Neural cell (in vitro differentiated cells): Measurements from ENCODE around the gene CAPN14. TPM values are rescaled to one million over a fixed set of nuclear protein-coding genes. Genes with fewer than 3 reads are reported as not detected.

ENCODE experiments used
- H2AFZ ChIP-seq: fragments of 200-600, 300-800 bp; sonication (generic), shearing (Covaris generic); 2 replicates; pipeline ENCODE4 v1.6.0; 2014; ENCODE audit warnings: low read depth, mild to moderate bottlenecking, antibody characterized with exemption, low read length, moderate library complexity
- H3F3A ChIP-seq: fragments of 200-600 bp; shearing (Covaris generic); 2 replicates; pipeline ENCODE4 v1.6.1; 2016; ENCODE audit warnings: mild to moderate bottlenecking, moderate library complexity, mixed read lengths, antibody characterized with exemption, low read length; ENCODE audit not compliant: insufficient read depth, poor library complexity, severe bottlenecking
- H3K27ac ChIP-seq: fragments of 200-600, 300-800 bp; sonication (generic), shearing (Covaris generic); 2 replicates; pipeline ENCODE4 v1.5.1; 2014; ENCODE audit warnings: mild to moderate bottlenecking, low read length, moderate library complexity
- H3K27me3 ChIP-seq: fragments of 300-800, 200-600 bp; sonication (generic), shearing (Covaris generic); 2 replicates; pipeline ENCODE4 v1.6.0; 2014; ENCODE audit warnings: mild to moderate bottlenecking, low read depth, low read length, moderate library complexity; ENCODE audit not compliant: insufficient read depth
- H3K36me3 ChIP-seq: fragments of 300-800, 200-600 bp; sonication (generic), shearing (Covaris generic); 2 replicates; pipeline ENCODE4 v1.5.1; 2014; ENCODE audit warnings: mild to moderate bottlenecking, antibody characterized with exemption, low read length, moderate library complexity; ENCODE audit not compliant: insufficient read depth
- H3K4me2 ChIP-seq: fragments of 300-800, 200-600 bp; sonication (generic), shearing (Covaris generic); 2 replicates; pipeline ENCODE4 v1.6.0; 2014; ENCODE audit warnings: mild to moderate bottlenecking, low read length
- H3K4me3 ChIP-seq: fragments of 300-800, 200-600 bp; sonication (generic), shearing (Covaris generic); 2 replicates; pipeline ENCODE4 v1.5.1; 2014; ENCODE audit warnings: mild to moderate bottlenecking, low read length, moderate library complexity
- H3K79me2 ChIP-seq: fragments of 200-600 bp; shearing (Covaris generic); replicated peaks from 2 replicates; pipeline ENCODE4 v1.6.0; 2014; ENCODE audit warnings: mild to moderate bottlenecking, low read length, moderate library complexity; ENCODE audit not compliant: insufficient read depth
- H3K9ac ChIP-seq: fragments of 300-800, 200-600 bp; sonication (generic), shearing (Covaris generic); 2 replicates; pipeline ENCODE4 v1.6.1; 2016; ENCODE audit warnings: mild to moderate bottlenecking, low read length, mixed read lengths
- H3K9me2 ChIP-seq: fragments of 200-600 bp; shearing (Covaris generic); 2 replicates; pipeline ENCODE4 v1.6.1; 2016; ENCODE audit warnings: mild to moderate bottlenecking, low read length, mixed read lengths; ENCODE audit not compliant: insufficient read depth
- H3K9me3 ChIP-seq: fragments of 200-600, 300-800 bp; sonication (generic), shearing (Covaris generic); 2 replicates; pipeline ENCODE4 v1.6.1; 2016; ENCODE audit warnings: mild to moderate bottlenecking, mixed run types, low read length, moderate library complexity, mixed read lengths
- H4K20me1 ChIP-seq: fragments of 200-600 bp; shearing (Covaris generic); 2 replicates; pipeline ENCODE4 v1.6.1; 2016; ENCODE audit warnings: mild to moderate bottlenecking, mixed run types; ENCODE audit not compliant: insufficient read depth
- EP300 ChIP-seq: fragments of 450-650 bp; conservative IDR thresholded peaks from 2 replicates; pipeline ENCODE4 v1.6.1; 2014; ENCODE audit warnings: antibody characterized with exemption, mild to moderate bottlenecking, moderate library complexity; ENCODE audit not compliant: poor library complexity, severe bottlenecking
- EZH2 ChIP-seq: fragments of 200-600, 300-800 bp; shearing (Covaris generic), sonication (generic); IDR thresholded peaks from 2 replicates; pipeline ENCODE4 v1.6.1; 2014; ENCODE audit warnings: antibody characterized with exemption, low read length, borderline replicate concordance, mild to moderate bottlenecking; ENCODE audit not compliant: insufficient read depth, poor library complexity, severe bottlenecking
- MXI1 ChIP-seq: fragments of 450-650 bp; conservative IDR thresholded peaks from 2 replicates; pipeline ENCODE4 v1.6.1; 2014; ENCODE audit warnings: antibody characterized with exemption, mild to moderate bottlenecking; ENCODE audit not compliant: poor library complexity, severe bottlenecking
- POLR2AphosphoS5 ChIP-seq: IDR thresholded peaks from 2 replicates; pipeline ENCODE4 v1.6.1; 2012
- RAD21 ChIP-seq: fragments of 450-650 bp; conservative IDR thresholded peaks from 2 replicates; pipeline ENCODE4 v1.6.1; 2014; ENCODE audit warnings: antibody characterized with exemption, mild to moderate bottlenecking, moderate library complexity
- SMC3 ChIP-seq: fragments of 450-650 bp; conservative IDR thresholded peaks from 2 replicates; pipeline ENCODE4 v1.6.1; 2014; ENCODE audit warnings: antibody characterized with exemption, mild to moderate bottlenecking, moderate library complexity; ENCODE audit not compliant: poor library complexity
- TAF1 ChIP-seq: IDR thresholded peaks from 2 replicates; pipeline ENCODE4 v1.6.1; 2012; ENCODE audit warnings: low read depth
- polyA plus RNA-seq: library from polyadenylated mRNA; depleted of rRNA; stranded (reverse); fragments of >200 nt; gene quantifications from 2 replicates; pipeline ENCODE4 v1.2.3, GENCODE V29; 2014
- TF ChIP-seq, protein P1 (sequence below): IDR thresholded peaks from 2 replicates; pipeline ENCODE4 v1.6.1; 2012; ENCODE audit warnings: borderline replicate concordance
- TF ChIP-seq, protein P2 (sequence below): fragments of 450-650 bp; IDR thresholded peaks from 2 replicates; pipeline ENCODE4 v1.5.1; 2014; ENCODE audit warnings: antibody characterized with exemption, mild to moderate bottlenecking, moderate library complexity; ENCODE audit not compliant: poor library complexity, severe bottlenecking

Gene CAPN14
- polyA plus RNA-seq, 1 donor from 2014 or later, result 2.1 TPM

DNA sequence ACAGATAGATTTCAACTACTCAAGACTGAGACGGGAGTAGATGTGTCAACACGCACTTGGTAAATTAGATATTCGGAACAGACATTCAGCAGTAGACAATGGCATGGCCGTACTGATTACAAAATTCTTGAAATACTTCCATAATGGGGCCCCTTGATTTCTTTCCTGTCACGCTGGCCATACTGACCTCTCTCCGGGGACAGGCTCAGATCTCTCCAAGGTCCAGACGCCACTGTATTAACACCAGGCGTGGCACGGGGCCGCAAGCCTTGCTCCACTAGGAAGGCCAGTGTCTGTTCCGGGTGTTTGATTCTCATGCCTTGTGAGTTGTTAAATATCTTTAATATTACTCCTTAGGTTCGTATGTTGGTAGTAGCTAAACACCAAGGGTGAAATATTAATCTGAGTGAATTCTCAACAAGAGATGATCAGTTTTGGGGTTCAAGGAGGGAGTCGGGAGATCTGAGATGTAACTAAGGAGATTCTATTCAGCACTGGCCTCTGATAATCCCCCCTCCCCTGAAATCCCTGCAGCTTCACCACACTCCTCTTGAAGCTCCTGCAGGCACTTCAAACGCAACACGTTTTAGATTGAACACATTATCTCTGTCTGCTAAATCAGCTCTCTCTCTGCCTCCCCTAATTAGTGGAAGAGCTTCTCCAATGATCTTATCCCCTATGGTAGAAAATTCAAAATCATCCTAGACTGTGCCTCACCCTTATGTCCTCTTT, 14.4 kb upstream of the CAPN14 start:
- Histone ChIP-seq H2AFZ (no peak overlapping the region), H3K79me2 (no peaks in the 10 kb centered on the region), H3K27ac (no peak overlapping the region), H3K9ac (no peak overlapping the region), H3K27me3 (no peaks in the 10 kb centered on the region), H3K9me3 (no peaks in the 10 kb centered on the region), H3K4me3 (no peak overlapping the region), H3K9me2 (no peaks in the 10 kb centered on the region), H3K4me2 (no peak overlapping the region), H4K20me1 (no peaks in the 10 kb centered on the region), H3K36me3 (no peaks in the 10 kb centered on the region), H3F3A (no peaks in the 10 kb centered on the region)
- TF ChIP-seq, protein P1, sequence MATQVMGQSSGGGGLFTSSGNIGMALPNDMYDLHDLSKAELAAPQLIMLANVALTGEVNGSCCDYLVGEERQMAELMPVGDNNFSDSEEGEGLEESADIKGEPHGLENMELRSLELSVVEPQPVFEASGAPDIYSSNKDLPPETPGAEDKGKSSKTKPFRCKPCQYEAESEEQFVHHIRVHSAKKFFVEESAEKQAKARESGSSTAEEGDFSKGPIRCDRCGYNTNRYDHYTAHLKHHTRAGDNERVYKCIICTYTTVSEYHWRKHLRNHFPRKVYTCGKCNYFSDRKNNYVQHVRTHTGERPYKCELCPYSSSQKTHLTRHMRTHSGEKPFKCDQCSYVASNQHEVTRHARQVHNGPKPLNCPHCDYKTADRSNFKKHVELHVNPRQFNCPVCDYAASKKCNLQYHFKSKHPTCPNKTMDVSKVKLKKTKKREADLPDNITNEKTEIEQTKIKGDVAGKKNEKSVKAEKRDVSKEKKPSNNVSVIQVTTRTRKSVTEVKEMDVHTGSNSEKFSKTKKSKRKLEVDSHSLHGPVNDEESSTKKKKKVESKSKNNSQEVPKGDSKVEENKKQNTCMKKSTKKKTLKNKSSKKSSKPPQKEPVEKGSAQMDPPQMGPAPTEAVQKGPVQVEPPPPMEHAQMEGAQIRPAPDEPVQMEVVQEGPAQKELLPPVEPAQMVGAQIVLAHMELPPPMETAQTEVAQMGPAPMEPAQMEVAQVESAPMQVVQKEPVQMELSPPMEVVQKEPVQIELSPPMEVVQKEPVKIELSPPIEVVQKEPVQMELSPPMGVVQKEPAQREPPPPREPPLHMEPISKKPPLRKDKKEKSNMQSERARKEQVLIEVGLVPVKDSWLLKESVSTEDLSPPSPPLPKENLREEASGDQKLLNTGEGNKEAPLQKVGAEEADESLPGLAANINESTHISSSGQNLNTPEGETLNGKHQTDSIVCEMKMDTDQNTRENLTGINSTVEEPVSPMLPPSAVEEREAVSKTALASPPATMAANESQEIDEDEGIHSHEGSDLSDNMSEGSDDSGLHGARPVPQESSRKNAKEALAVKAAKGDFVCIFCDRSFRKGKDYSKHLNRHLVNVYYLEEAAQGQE, result no peak
- TF ChIP-seq EP300 (no peak), POLR2AphosphoS5 (no peak), MXI1 (no peak), EZH2 (no peak), TAF1 (no peak), SMC3 (no peak), RAD21 (no peak)
- TF ChIP-seq, protein P2, sequence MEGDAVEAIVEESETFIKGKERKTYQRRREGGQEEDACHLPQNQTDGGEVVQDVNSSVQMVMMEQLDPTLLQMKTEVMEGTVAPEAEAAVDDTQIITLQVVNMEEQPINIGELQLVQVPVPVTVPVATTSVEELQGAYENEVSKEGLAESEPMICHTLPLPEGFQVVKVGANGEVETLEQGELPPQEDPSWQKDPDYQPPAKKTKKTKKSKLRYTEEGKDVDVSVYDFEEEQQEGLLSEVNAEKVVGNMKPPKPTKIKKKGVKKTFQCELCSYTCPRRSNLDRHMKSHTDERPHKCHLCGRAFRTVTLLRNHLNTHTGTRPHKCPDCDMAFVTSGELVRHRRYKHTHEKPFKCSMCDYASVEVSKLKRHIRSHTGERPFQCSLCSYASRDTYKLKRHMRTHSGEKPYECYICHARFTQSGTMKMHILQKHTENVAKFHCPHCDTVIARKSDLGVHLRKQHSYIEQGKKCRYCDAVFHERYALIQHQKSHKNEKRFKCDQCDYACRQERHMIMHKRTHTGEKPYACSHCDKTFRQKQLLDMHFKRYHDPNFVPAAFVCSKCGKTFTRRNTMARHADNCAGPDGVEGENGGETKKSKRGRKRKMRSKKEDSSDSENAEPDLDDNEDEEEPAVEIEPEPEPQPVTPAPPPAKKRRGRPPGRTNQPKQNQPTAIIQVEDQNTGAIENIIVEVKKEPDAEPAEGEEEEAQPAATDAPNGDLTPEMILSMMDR, result no peak

- Histone ChIP-seq H3K4me3 (no peak overlapping the region), H3K27ac (no peak overlapping the region), H3K9ac (no peak overlapping the region), H3K4me2 (no peak overlapping the region), H3K27me3 (no peaks in the 10 kb centered on the region), H3F3A (no peaks in the 10 kb centered on the region), H3K79me2 (no peaks in the 10 kb centered on the region), H4K20me1 (no peaks in the 10 kb centered on the region), H3K9me2 (no peaks in the 10 kb centered on the region), H3K36me3 (no peaks in the 10 kb centered on the region), H3K9me3 (no peaks in the 10 kb centered on the region), H2AFZ (no peak overlapping the region)
- TF ChIP-seq SMC3, result no peak
- TF ChIP-seq EP300, result no peak
Measured at GRCh38 chr2:31230751-31231150, 13.4 kb upstream of the CAPN14 start.
